ENCODE data around the gene SETMAR. TPM values are rescaled to one million over a fixed set of nuclear protein-coding genes. Genes with fewer than 3 reads are reported as not detected.

The SETMAR gene
- total and polyA plus RNA-seq, 2 of the 13 experiments (the other 11 are each of a cell fraction or from before 2014, with no cell fraction given), result 7.0 to 16.7 TPM

DNA sequence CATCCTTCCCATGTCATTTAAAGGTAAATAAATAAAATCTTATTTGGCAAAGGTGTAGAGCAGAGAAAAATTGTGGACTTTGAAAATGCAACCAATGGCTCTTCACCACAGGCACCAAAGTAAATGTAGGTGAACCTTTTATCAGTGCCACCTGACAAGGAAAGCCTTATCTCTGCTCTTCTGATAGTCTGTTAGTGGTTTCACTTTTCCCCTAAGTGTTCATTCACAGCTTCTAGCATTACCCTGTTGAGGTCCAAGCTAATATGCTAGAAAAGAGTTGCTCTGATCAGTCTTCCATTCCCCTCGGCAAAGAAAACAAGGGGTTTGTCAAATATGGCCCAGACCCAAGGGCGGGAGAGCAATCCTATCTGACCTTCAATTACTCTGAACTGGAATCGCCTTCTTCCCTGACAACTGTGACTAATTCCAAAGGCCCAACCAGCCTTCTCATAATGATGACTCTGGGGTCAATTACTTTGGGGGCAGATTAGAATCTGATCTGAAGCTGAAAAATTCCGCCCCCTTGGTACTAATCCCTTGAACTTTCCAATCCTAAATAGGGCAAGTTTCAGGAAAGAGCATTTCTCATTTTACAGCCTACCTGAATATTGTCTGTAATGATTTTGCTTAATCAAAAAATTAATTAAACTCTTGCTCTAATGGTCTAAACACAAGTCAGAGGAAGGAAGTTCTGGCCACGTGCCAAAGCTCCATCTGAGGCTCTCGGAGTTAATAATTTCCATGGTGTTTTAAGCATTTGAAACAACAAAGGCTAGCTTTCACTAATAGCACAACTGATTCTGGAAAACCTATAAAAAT, 52.4 kb downstream of the SETMAR start:
- intact Hi-C loops (cut with micrococcal nuclease; ENCODE audit: unreplicated experiment), result loop anchor here (5.0 kb wide), 1 partner anchor 137 kb away; the partner anchor contains the start of gene ITPR1

DNA sequence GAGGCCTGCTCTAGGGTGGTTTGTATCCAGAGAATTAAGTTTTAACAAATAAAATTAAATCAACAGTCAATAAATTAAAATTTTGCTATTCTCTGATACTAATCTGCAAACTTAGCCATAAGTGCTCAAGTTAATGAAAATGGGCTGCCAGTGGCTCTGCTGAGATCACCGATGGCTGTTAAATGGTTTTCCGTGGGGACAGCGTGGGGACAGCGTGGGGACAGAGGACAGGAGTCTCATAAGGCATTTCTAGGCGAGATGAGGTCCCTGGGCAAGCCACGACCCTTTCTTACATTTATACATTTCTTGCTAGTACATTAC, 53.0 kb downstream of the SETMAR start:
- FAIRE-seq, result no peak
- ATAC-seq, result no peak
- no peak for DNase-seq (ENCODE audit: low spot score)
- Histone ChIP-seq H3K27me3 (ENCODE audit: control insufficient read depth in 1 of 2, insufficient read depth in 2 of 2, low read length in 2 of 2) (no peaks in the 10 kb centered on the region), H3K36me3 (replicated peaks in 1 of 2; ENCODE audit: control insufficient read depth in 1 of 2, insufficient read depth in 2 of 2, low read length in 2 of 2) (0 out of 5 replicates have a peak, but pooled peaks cover 0 to 3% of the 10 kb centered on the region in 2 experiments), H3K9ac (ENCODE audit: insufficient read depth, low read depth, low read length) (no peak overlapping the region), H2AFZ (ENCODE audit: low read length) (no peak overlapping the region), H3K79me2 (ENCODE audit: insufficient read depth, low read length) (no peaks in the 10 kb centered on the region), H3K4me2 (ENCODE audit: low read depth, low read length) (no peak overlapping the region), H3K9me3 (ENCODE audit: low read length) (no peaks in the 10 kb centered on the region), H3K27ac (ENCODE audit: extremely low read length, insufficient read depth, low read length) (no peak overlapping the region), H3K4me1 (ENCODE audit: insufficient read depth, low read length) (peaks cover 22% of the 10 kb centered on the region), H3K4me3 (replicated peaks in 1 of 3; ENCODE audit: insufficient read depth in 1 of 3, low read depth in 2 of 3, low read length in 3 of 3) (no peak overlapping the region), H4K20me1 (ENCODE audit: insufficient read depth, low read length) (no peaks in the 10 kb centered on the region)
- in situ Hi-C loops (cut with HindIII; ENCODE audit: extremely low pct_ligation_motif_present, low pct_unique_long_range_greater_than_20kb), result loop anchor here (10.0 kb wide), 1 partner anchor 219 kb away; no protein-coding TSS in a partner anchor
- no TSS peak for BruUV-seq (replicated peaks)
- intact Hi-C loops (cut with micrococcal nuclease; ENCODE audit: unreplicated experiment), result loop anchor here (5.0 kb wide), 1 partner anchor 136 kb away; the partner anchor contains the start of gene ITPR1
- POLR2A ChIA-PET, result no interaction called here
- CTCF ChIA-PET (ENCODE audit: low intra/inter-chr PET ratio, low total read pairs), result no interaction called here
- WGBS (ENCODE audit: low lambda C conversion rate), result 95% methylated on average over 6 of the region's 6 CpGs
- TF ChIP-seq RARA (CRISPR knock-in tag; IDR thresholded peaks at IDR 0.05), result no peak
- TF ChIP-seq MED1 (CRISPR knock-in tag; IDR thresholded peaks at IDR 0.05), result no peak
- TF ChIP-seq, protein P1, sequence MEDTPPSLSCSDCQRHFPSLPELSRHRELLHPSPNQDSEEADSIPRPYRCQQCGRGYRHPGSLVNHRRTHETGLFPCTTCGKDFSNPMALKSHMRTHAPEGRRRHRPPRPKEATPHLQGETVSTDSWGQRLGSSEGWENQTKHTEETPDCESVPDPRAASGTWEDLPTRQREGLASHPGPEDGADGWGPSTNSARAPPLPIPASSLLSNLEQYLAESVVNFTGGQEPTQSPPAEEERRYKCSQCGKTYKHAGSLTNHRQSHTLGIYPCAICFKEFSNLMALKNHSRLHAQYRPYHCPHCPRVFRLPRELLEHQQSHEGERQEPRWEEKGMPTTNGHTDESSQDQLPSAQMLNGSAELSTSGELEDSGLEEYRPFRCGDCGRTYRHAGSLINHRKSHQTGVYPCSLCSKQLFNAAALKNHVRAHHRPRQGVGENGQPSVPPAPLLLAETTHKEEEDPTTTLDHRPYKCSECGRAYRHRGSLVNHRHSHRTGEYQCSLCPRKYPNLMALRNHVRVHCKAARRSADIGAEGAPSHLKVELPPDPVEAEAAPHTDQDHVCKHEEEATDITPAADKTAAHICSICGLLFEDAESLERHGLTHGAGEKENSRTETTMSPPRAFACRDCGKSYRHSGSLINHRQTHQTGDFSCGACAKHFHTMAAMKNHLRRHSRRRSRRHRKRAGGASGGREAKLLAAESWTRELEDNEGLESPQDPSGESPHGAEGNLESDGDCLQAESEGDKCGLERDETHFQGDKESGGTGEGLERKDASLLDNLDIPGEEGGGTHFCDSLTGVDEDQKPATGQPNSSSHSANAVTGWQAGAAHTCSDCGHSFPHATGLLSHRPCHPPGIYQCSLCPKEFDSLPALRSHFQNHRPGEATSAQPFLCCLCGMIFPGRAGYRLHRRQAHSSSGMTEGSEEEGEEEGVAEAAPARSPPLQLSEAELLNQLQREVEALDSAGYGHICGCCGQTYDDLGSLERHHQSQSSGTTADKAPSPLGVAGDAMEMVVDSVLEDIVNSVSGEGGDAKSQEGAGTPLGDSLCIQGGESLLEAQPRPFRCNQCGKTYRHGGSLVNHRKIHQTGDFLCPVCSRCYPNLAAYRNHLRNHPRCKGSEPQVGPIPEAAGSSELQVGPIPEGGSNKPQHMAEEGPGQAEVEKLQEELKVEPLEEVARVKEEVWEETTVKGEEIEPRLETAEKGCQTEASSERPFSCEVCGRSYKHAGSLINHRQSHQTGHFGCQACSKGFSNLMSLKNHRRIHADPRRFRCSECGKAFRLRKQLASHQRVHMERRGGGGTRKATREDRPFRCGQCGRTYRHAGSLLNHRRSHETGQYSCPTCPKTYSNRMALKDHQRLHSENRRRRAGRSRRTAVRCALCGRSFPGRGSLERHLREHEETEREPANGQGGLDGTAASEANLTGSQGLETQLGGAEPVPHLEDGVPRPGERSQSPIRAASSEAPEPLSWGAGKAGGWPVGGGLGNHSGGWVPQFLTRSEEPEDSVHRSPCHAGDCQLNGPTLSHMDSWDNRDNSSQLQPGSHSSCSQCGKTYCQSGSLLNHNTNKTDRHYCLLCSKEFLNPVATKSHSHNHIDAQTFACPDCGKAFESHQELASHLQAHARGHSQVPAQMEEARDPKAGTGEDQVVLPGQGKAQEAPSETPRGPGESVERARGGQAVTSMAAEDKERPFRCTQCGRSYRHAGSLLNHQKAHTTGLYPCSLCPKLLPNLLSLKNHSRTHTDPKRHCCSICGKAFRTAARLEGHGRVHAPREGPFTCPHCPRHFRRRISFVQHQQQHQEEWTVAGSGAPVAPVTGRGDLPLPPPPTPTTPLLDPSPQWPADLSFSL (CRISPR knock-in tag; IDR thresholded peaks at IDR 0.05), result no peak
- TF ChIP-seq ASH2L (IDR thresholded peaks at IDR 0.05; ENCODE audit: insufficient read length, low read depth, low read length), result no peak
- TF ChIP-seq, protein P2, sequence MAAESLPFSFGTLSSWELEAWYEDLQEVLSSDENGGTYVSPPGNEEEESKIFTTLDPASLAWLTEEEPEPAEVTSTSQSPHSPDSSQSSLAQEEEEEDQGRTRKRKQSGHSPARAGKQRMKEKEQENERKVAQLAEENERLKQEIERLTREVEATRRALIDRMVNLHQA (CRISPR knock-in tag; IDR thresholded peaks at IDR 0.05), result no peak

More for the DNA sequence above, 52.4 kb downstream of the SETMAR start:
- FAIRE-seq (no peak), DNase-seq (ENCODE audit: low spot score) (peak; percentile 24), ATAC-seq (peak; percentile 53)
- ChIA-PET CTCF (ENCODE audit: low intra/inter-chr PET ratio, low total read pairs) (no interaction called here), POLR2A (no interaction called here)
- H3K4me1 ChIP-seq (ENCODE audit: insufficient read depth, low read length), result peaks cover 22% of the 10 kb centered on the region
- H3K4me2 ChIP-seq (ENCODE audit: low read depth, low read length), result peak overlapping the region; percentile 45; the same call in 1 of the 2 replicates
- no peak overlapping the region for H2AFZ ChIP-seq (ENCODE audit: low read length)
- no peak overlapping the region for H3K4me3 ChIP-seq (replicated peaks in 1 of 3; ENCODE audit: insufficient read depth in 1 of 3, low read depth in 2 of 3, low read length in 3 of 3)
- no peaks in the 10 kb centered on the region for H3K79me2 ChIP-seq (ENCODE audit: insufficient read depth, low read length)
- no TSS peak for BruUV-seq (replicated peaks)
- 0 out of 2 replicates have a peak, but pooled peaks cover 1% of the 10 kb centered on the region for H4K20me1 ChIP-seq (ENCODE audit: insufficient read depth, low read length)
- no peaks in the 10 kb centered on the region for H3K27me3 ChIP-seq (ENCODE audit: control insufficient read depth in 1 of 2, insufficient read depth in 2 of 2, low read length in 2 of 2)
- in situ Hi-C loops (cut with HindIII; ENCODE audit: extremely low pct_ligation_motif_present, low pct_unique_long_range_greater_than_20kb), result loop anchor here (10.0 kb wide), 1 partner anchor 219 kb away; no protein-coding TSS in a partner anchor
- no peaks in the 10 kb centered on the region for H3K9me3 ChIP-seq (ENCODE audit: low read length)
- H3K9ac ChIP-seq (ENCODE audit: insufficient read depth, low read depth, low read length), result no peak overlapping the region
- H3K36me3 ChIP-seq (replicated peaks in 1 of 2; ENCODE audit: control insufficient read depth in 1 of 2, insufficient read depth in 2 of 2, low read length in 2 of 2), result 0 out of 5 replicates have a peak, but pooled peaks cover 0 to 3% of the 10 kb centered on the region in 2 experiments
- TF ChIP-seq ZNF143 (CRISPR knock-in tag; IDR thresholded peaks at IDR 0.05), result no peak
- peak; percentile 77 for TF ChIP-seq RFX5 (IDR thresholded peaks at IDR 0.05; ENCODE audit: low read depth, low read length)
- TF ChIP-seq, protein P3, sequence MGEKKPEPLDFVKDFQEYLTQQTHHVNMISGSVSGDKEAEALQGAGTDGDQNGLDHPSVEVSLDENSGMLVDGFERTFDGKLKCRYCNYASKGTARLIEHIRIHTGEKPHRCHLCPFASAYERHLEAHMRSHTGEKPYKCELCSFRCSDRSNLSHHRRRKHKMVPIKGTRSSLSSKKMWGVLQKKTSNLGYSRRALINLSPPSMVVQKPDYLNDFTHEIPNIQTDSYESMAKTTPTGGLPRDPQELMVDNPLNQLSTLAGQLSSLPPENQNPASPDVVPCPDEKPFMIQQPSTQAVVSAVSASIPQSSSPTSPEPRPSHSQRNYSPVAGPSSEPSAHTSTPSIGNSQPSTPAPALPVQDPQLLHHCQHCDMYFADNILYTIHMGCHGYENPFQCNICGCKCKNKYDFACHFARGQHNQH (CRISPR knock-in tag; IDR thresholded peaks at IDR 0.05), result no peak
- 58% methylated on average over 6 of the region's 6 CpGs for WGBS (ENCODE audit: low lambda C conversion rate)
- H3K27ac ChIP-seq (ENCODE audit: extremely low read length, insufficient read depth, low read length), result peak overlapping the region; percentile 52
